GM13976 (cell line): ENCODE measurements around the gene MX1.

Source experiments
- DNase-seq: peaks from one replicate; pipeline ENCODE4 v3.0.0; 2012; ENCODE audit warnings: low spot score
- CTCF ChIP-seq: IDR thresholded peaks from 2 replicates; pipeline ENCODE4 v1.5.1; 2012; ENCODE audit warnings: borderline replicate concordance, mild to moderate bottlenecking; ENCODE audit not compliant: insufficient read depth; ENCODE audit errors: extremely low read depth, missing control alignments, control extremely low read depth
- in situ Hi-C: fragments of 300-500 bp; cut with MboI; formaldehyde crosslinking; loops from one replicate; pipeline ENCODE4 v1.12.0; 2022; ENCODE audit warnings: low sequenced_read_pairs, mixed read lengths, inconsistent platforms; ENCODE audit not compliant: unreplicated experiment

Gene MX1

DNA sequence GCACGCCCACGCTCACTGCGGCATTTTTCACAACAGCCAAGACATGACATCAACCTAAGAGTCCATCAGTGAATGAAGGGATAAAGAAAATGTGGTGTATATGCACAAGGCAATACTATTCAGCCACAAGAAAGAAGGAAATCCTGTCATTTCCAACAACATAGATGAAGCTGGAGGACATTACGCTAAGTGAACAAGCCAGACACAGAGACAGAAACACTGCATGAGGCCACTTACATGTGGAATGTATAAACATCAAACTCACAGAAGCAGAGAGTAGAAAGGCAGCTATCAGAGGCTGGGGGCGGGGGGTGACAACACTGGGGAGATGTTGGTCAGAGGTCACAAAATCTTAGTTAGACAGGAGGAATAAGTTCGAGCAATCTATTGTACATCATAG is 61.0 kb downstream of the MX1 start:
- in situ Hi-C loops, result no loop called here
- TF ChIP-seq CTCF, result no peak
- no peak for DNase-seq

GRCh38 chr21:41488080-41488479 is 62.0 kb downstream of the MX1 start:
- TF ChIP-seq CTCF, result no peak
- in situ Hi-C loops, result no loop called here
- no peak for DNase-seq

DNA sequence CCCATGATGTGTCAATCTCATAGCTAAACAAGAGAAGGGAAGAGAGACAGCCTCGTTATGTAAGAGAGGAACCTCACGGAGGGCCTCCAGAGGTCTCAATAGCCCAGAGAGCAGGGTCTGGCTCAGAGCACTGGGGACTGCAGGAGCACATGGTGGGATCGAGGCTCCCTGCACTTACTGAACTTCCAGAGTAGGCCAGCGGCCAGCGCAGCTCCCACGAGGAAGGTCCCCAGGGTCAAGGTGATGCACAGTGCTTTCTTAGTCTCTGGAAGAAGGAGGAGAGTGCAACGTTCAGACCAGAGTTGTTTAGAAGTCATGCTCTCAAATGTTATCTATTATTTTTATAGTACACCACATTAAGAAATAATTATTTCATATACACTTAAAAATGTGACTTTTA is 63.3 kb downstream of the MX1 start:
- in situ Hi-C loops, result no loop called here
- TF ChIP-seq CTCF, result no peak
- no peak for DNase-seq

GRCh38 chr21:41490330-41490729 is 64.3 kb downstream of the MX1 start:
- no peak for DNase-seq
- in situ Hi-C loops, result no loop called here
- no peak for TF ChIP-seq CTCF

DNA sequence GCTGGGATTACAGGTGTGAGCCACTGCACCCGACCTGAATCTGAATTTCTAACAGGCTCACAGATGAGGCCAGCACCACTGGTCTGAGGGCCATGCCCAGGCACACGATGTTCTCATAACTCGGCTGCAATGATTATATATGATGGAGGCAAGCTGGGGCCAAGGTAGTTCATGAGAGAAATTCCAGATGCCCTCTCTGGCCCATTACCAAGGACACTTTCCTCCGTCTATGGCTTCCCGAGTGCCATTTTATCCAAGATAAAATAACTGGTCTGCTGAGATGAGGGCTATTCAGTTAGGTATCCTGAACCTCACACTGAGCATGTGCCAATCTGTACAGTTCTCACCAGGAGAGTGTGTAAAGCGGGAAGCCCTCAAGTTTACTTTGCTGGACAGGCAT is 65.4 kb downstream of the MX1 start:
- TF ChIP-seq CTCF, result no peak
- DNase-seq, result no peak
- in situ Hi-C loops, result no loop called here

- TF ChIP-seq CTCF, result no peak
- no peak for DNase-seq
- in situ Hi-C loops, result no loop called here
Observed at GRCh38 chr21:41494242-41494641, 68.2 kb downstream of the MX1 start.

DNA sequence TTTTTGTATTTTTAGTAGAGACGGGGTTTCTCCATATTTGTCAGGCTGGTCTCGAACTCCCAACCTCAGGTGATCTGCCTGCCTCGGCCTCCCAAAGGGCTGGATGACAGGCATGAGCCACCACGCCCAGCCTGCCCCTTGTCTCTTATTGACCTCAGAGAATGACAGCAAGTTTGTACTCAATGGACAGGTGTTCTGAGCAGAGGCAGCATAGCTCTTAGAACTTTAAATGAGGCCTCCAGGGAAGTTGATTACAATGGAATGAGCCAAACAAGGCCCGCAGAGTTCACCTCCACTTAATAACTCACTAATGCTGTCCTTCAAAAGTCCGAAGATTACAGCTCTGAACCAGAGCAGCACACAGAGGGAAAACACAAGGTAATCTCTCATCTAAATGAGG is 71.0 kb downstream of the MX1 start:
- no peak for TF ChIP-seq CTCF
- in situ Hi-C loops, result no loop called here
- DNase-seq, result no peak
